Left lung (tissue), 10 donors: ENCODE measurements around the gene SLC25A26. TPM values are rescaled to one million over a fixed set of nuclear protein-coding genes. Genes with fewer than 3 reads are reported as not detected.
A peak's percentile ranks its signal among the peaks of the same experiment; 100 is the strongest.

Experiments used
- ATAC-seq: fragments of 200-7000 bp; cut with Tn5 transposase; one replicate; pipeline ENCODE4 v1.9.1; 2020; ENCODE audit warnings: moderate library complexity
- DNase-seq, 4 donors: peaks; one replicate each; pipeline ENCODE4 v3.0.0-alpha.2; 2013 to 2020
- H3K27ac ChIP-seq, 2 donors: fragments of 200-600 bp; sonication (generic) in 1 of 2; one replicate each; pipeline versions ENCODE4 v1.5.0 to v1.8.0; 2020 to 2021
- H3K27me3 ChIP-seq, 2 donors: fragments of 200-600 bp; sonication (generic) in 1 of 2; one replicate each; pipeline versions ENCODE4 v1.5.0 to v1.8.0; 2020 to 2021
- H3K36me3 ChIP-seq, 2 donors: fragments of 200-600 bp; sonication (generic) in 1 of 2; one replicate each; pipeline versions ENCODE4 v1.5.0 to v1.8.0; 2020 to 2021
- H3K4me1 ChIP-seq, 2 donors: fragments of 200-600 bp; one replicate each; pipeline ENCODE4 v1.8.0; 2021
- H3K4me3 ChIP-seq, 2 donors: fragments of 200-600 bp; sonication (generic) in 1 of 2; one replicate each; pipeline versions ENCODE4 v1.5.0 to v1.8.0; 2020 to 2021; ENCODE audit warnings: mild to moderate bottlenecking in 1 of 2
- H3K9me3 ChIP-seq, 2 donors: fragments of 200-600 bp; sonication (generic) in 1 of 2; one replicate each; pipeline versions ENCODE4 v1.5.0 to v1.8.0; 2020 to 2021
- CTCF ChIP-seq, 2 donors: fragments of 200-600 bp; sonication (generic) in 1 of 2; IDR thresholded peaks; one replicate each; pipeline versions ENCODE4 v1.5.0 to v1.8.0; 2021; ENCODE audit warnings: antibody characterized with exemption in 2 of 2
- intact Hi-C, 2 donors: fragments of 100-400 bp; cut with DNase I; formaldehyde crosslinking; loops; one replicate each; pipeline versions ENCODE4 v1.11.2 to v1.14.2; 2022
- polyA plus RNA-seq, 6 donors: library from polyadenylated mRNA; unstranded; fragments of 120-200 nt; gene quantifications; one replicate each; pipeline ENCODE4 v1.2.1, GENCODE V29; 2013; ENCODE audit not compliant: insufficient read length in 6 of 6
- total RNA-seq, 2 donors: library from RNA; stranded (reverse); fragmentation: NEBNext Ultra II Directional; extraction: Animal tissue kit (Norgen Biotek cat#: 25700); gene quantifications; one replicate each; pipeline ENCODE4 v1.2.1, GENCODE V29; 2021
- donor health status: DM: no; HTN: yes; CAD: no.
- donor health status: DM: no; HTN: no; CAD: no.

The SLC25A26 gene
- total and polyA plus RNA-seq, 8 donors = 14.2 to 26.2 (median 22.4) TPM

- no peaks in the 10 kb centered on the region for H3K9me3 ChIP-seq
- H3K36me3 ChIP-seq = peaks cover 0 to 78% of the 10 kb centered on the region in 2 donors
- DNase-seq (peak in 1 of 4 donors; percentile 18), ATAC-seq (no peak)
- TF ChIP-seq CTCF (IDR thresholded peaks at IDR 0.05) = no peak
- intact Hi-C loops = loop anchor here in 1 of 2 donors (10.0 kb wide), 1 partner anchor 409 kb away; no protein-coding TSS in a partner anchor
- H3K27ac ChIP-seq = no peak overlapping the region
- no peaks in the 10 kb centered on the region for H3K27me3 ChIP-seq
- peaks cover 0 to 8% of the 10 kb centered on the region in 2 donors for H3K4me1 ChIP-seq
- no peak overlapping the region for H3K4me3 ChIP-seq
Observed at GRCh38 chr3:66406163-66406562, 185.4 kb downstream of the SLC25A26 start.

DNA sequence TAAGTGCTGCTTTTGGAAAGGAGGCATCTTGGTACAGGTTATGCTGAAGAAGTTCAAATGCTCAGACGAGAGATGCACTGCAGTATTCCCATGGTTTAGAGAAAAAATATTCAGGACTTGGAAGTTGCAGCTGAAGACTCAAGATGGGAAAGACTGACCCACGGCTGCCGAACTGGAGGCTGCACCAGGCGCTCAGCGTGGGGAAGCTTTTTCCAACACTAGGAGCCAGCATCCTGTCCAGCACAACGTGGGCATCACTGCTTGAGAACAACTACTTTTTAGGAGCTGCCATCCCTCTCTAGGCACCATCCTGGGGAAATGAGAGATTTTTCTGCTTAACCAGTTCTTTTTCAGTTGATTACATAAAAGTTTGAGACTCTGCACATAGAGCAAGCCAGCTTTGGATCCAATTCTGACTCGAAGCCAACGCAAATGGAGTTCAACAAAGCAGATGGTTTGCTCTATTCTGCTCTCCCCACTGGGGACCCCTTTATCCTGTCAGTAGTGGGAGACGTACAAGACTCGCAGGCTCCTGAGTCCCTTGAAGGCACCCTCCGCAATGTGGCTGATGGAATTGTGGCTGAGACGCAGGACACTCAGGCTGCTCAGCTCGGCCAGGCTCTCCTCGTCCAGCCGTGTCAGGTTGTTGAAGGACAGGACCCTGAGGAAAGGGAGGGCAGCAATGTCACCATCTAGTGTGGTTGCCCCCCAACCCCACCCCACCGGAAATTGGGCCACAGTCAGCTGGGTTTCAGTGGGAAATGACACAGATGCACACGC is 186.2 kb downstream of the SLC25A26 start:
- no peak for TF ChIP-seq CTCF (IDR thresholded peaks at IDR 0.05)
- ATAC-seq (no peak), DNase-seq (peak in 1 of 4 donors; percentile 13)
- intact Hi-C loops = loop anchor here in 1 of 2 donors (10.0 kb wide), 1 partner anchor 408 kb away; no protein-coding TSS in a partner anchor
- H3K36me3 ChIP-seq = peaks cover 0 to 79% of the 10 kb centered on the region in 2 donors
- H3K27me3 ChIP-seq = no peaks in the 10 kb centered on the region
- no peaks in the 10 kb centered on the region for H3K9me3 ChIP-seq
- peaks cover 0 to 8% of the 10 kb centered on the region in 2 donors for H3K4me1 ChIP-seq
- no peak overlapping the region for H3K4me3 ChIP-seq
- no peak overlapping the region for H3K27ac ChIP-seq

GRCh38 chr3:66407611-66408218 is 186.9 kb downstream of the SLC25A26 start:
- ATAC-seq (peak; percentile 91), DNase-seq (peak in 3 of 4 donors; percentile 29 to 91 (median 53))
- peaks cover 0 to 86% of the 10 kb centered on the region in 2 donors for H3K36me3 ChIP-seq
- no peak overlapping the region for H3K27ac ChIP-seq
- H3K27me3 ChIP-seq = no peaks in the 10 kb centered on the region
- H3K9me3 ChIP-seq = no peaks in the 10 kb centered on the region
- peaks cover 0 to 8% of the 10 kb centered on the region in 2 donors for H3K4me1 ChIP-seq
- intact Hi-C loops = loop anchor here in 1 of 2 donors (10.0 kb wide), 1 partner anchor 407 kb away; no protein-coding TSS in a partner anchor
- no peak overlapping the region for H3K4me3 ChIP-seq
- TF ChIP-seq CTCF (IDR thresholded peaks at IDR 0.05) = peak; percentile 88 to 90

GRCh38 chr3:66409771-66410754 is 189.3 kb downstream of the SLC25A26 start:
- Histone ChIP-seq H3K9me3 (no peaks in the 10 kb centered on the region), H3K27me3 (no peaks in the 10 kb centered on the region), H3K4me1 (peaks cover 0 to 8% of the 10 kb centered on the region in 2 donors), H3K4me3 (no peak overlapping the region), H3K36me3 (peaks cover 0 to 85% of the 10 kb centered on the region in 2 donors), H3K27ac (no peak overlapping the region)
- intact Hi-C loops = loop anchor here in 1 of 2 donors (10.0 kb wide), 1 partner anchor 405 kb away; no protein-coding TSS in a partner anchor
- ATAC-seq (no peak), DNase-seq (peak in 1 of 4 donors; percentile 53)
- TF ChIP-seq CTCF (IDR thresholded peaks at IDR 0.05) = no peak
